ENCODE data around the gene GSE1.

The GSE1 gene

DNA sequence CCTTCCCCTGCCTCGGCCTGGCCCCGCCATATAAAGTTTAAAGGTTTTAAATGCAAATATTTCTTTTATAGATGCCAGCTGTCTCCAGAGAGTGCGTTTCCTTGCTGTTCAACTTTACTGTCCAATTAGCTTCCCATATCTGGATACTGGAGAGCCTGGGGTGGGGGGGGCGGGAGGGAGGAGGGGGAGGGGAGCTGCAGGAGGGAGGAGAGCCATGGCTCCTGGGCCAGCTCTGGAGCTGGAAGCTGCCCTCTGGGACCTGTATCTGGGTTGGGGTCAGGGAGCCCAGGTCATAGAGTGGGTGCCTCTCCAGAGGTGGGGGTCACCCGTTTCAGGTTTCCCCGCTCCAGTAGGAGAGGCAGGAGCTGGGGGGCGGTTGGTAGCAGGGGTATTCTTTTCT lies 6.2 kb upstream of the GSE1 start:
- no peak for DNase-seq (ENCODE audit: low spot score)

DNA sequence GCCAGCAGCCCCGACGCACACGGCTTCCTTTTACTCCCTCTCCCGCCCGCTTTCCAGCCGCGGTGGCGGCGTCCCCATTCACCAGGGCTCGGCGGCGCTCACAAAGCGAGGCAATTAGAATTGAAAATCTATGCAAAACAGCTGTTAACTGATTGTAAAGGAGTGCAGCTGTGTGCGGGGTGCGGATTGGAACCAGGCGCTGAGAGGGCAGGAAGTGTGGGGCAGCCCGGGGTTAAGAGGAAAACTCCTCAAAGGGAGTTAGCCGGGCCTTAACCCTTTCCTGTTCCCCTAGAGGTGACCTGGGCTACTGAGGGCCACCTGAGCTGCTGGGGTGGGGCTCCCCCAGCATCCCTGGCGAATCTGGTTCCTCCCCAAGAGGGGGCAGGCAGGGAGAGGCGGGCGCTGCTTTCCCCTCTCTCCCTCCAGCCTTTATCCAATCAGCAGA lies 5.8 kb upstream of the GSE1 start:
- DNase-seq (ENCODE audit: low spot score) = no peak

DNA sequence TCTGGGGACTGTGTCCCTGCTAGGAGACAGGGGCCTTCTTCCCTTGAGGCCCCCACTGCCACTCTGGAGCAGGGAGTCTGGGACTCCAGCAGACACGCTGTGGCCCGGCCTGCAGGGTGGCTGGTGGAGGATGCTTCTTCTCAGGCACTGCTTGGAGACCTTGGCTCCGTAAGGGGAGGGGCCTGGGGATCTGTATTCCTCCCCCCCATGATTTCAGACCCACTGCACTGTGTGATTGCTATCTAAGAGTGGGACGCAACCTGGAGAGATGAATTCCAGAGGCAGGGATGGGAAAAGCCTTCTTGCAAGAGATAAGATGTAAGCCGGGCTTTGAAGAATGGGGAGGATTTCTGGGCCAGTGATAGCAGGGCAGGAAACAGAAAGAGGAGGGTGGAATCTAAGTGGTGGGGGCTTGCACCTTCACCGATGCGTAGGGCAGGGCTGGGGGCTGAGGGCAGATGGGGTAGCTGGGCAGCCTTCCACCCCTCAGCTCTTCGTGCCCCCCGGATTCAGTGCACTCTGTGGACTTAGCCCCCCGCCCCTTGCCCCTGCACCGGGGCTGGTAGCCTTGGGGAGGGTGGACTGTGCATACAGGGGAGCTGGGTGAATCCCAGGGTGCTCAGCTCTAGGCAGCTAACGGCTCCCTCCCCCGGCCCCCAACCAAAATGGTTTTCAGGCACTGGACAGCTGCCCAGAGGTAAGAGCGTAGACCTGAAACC lies 5.2 kb upstream of the GSE1 start:
- no peak for DNase-seq (ENCODE audit: low spot score)

DNA sequence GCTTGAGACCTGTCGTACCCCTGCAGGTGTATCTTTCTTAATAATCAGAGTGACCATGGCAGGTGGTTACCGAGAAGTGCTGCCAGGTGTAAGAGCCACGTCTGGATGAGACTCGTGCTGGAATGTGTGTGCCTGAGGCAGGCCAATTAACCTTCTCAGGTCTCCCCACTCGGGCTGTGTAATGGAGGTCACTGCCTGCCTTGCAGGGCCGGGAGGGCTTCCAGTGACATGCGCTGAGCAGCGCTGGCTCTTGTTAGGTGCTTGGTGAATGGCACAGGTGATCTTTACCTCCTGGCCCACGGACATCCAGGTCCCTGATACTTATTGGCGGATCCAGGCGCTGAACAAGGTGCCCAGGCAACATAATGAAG lies 4.6 kb upstream of the GSE1 start:
- no peak for DNase-seq (ENCODE audit: low spot score)

DNA sequence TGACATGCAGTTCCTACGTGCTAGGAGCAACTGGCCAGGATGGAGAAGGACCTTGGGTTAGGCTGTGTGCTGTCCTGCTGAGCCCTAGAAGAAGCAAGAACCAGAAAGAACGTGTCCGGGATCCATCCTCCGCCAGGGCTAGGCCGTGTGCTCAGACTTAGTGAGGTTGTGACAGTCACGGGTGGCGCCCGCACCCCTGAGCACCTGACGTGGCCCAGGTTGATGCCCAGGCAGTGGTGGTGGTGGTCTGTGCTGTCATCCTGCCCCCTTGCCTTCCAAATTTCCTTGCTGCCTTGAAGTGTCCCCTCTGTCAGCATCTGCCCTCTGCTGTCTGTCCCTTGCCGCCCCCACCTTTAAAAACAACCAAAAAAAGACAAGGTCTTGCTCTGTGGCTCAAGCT lies 4.2 kb upstream of the GSE1 start:
- DNase-seq (ENCODE audit: low spot score) = no peak

DNA sequence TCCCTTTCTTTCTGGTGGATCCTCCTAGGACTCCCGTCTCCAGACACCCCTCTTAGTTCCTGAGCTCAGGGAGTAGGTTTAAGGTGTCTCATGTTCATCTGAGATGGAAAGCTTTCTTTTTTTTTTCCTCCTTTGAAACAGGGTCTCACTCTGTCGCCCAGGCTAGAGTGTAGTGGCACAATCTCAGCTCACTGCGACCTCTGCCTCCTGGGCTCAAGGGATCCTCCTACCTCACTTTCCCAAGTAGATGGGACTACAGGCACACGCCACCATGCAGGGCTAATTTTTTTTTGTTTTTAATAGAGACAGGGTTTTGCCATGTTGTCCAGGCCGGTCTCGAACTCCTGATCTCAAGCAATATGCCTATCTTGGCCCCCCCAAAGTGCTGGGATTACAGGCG lies 3.6 kb upstream of the GSE1 start:
- DNase-seq (ENCODE audit: low spot score) = no peak

DNA sequence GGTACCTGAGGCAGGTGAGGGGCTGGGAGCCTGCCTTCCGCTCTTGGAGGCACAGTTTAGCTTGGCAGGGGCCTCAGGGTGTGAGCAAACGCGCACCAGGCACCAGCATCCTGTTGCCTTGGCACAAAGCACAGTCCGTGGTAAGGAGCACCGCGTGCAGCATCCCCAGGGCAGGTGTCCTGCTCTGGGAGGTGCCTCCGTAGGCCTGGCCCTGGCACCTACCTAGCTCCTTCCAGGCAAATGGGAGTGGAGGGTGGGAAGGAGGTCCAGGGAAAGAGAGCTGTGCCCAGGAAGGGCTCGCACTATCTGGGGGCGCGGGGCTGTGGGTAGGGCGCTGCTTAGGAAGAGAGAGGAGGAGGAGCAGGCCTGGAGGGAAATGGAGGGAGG lies 3.1 kb upstream of the GSE1 start:
- DNase-seq (ENCODE audit: low spot score) = no peak

DNA sequence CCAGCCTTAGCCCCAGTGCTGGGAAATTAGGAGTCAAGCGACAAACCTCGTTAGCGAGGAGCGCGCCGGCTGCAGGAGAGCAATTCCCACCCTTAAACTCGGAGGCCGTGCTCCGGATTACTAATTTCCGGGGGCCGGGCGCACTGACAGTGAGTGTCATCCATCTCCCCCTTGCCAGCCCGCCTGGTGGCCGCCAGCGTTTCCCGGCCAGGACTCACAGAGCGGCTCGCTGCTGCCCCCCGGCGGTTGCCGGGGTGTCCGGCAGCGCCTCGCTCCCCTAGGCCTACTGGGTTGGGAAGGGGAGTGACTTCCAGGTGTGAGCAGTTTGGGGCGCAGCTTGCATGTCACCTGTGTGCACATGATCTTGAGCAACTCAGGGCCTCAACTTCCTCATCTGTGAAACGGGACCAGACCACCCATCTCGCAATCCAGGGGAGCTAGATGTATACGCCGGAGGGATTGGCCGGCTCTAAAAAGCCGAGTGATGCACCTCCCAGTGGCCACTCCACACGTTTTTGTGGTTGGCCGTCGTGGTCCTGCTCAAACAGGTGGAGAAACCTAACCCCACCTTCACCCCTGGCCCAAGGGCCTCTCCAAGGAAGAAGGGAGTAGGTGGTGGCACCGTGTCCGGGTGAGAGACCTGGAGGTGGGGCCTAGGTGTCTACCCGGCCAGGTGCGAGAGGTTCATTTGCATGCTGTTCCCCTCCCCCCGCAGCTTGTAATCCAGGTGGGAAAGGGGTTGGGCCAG lies 2.5 kb upstream of the GSE1 start:
- DNase-seq (ENCODE audit: low spot score) = peak; percentile 75

DNA sequence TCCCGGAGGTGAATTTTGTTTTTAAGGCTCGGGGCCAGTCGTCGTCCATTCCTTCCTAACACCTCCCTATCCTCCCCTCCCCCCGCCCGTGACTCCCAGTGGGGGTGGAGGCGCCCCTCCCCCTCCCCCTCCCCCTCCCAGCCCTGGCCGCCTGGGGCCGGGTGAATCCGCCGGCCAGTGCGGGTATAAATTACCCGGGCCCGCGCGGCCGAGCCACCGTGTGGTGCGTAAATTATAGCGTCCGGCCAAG lies 2.0 kb upstream of the GSE1 start:
- no peak for DNase-seq (ENCODE audit: low spot score)

DNA sequence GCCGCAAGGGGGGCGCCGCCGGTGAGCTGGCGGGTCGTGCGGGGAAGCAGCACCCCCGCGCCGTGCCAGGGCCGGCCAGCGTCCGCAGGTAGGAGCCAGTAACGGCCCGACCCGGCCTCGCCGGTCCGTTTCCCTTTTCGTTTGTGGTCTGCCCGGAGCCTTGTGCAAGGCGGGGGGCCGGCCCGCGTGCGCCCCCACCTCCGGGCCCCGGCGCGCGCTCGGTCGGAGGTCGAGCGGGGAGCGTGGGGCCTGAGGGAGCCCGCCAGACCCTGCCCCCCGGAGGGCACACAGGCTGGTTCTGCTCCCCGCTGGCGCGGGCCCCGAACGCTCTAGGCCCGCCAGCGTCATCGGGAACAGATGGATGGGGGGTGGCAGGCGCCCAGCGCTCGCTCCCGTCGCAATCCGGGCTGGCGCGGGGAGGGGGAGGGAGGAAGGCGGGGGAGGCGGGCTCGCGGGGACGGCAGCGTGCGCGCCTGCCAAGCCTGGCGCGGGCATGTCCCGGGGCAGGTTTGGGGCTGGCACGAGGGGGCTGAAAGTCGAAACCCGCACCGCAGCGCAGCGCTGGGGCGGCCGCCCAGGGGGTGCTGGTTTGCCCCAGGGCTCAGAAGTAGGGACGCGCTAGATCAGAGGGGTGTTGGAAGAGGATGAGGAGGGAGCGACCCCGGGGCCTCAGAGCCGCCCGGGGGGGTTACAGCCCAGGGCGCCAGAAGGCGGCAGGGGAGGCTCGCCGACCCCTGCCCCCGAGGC lies 1.5 kb upstream of the GSE1 start:
- DNase-seq (ENCODE audit: low spot score) = peak; percentile 68

DNA sequence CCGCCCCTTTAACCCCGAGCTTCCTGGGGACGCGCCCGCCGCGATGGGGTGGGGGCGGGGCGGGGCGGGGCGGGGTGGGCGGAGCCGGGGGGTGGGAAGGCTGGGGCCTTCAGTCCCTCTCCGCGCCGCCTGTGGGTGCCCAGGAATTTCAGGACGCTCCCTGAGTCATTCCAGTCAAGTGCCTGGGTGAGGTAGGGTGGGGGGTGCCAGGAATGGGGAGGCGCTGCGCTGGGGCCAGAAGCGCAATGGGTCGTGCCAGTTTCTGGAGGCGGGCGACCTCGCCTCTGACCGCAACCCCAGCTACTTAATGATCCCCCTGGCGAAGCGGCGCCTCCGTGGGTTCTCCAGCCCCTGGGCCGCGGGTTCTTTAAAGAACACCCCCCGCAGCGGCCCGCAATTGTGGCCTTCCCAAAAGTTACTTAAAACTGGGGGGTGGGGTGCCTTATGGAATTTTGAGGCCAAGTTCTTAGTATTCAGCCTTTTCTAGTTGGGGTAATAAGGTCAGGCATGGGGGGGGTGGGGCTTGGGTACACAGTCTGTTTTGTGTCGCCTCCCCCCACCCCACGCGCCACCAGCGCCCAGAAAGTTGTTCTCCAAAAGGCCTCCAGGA lies 826 bp upstream of the GSE1 start:
- DNase-seq (ENCODE audit: low spot score) = peak; percentile 61

DNA sequence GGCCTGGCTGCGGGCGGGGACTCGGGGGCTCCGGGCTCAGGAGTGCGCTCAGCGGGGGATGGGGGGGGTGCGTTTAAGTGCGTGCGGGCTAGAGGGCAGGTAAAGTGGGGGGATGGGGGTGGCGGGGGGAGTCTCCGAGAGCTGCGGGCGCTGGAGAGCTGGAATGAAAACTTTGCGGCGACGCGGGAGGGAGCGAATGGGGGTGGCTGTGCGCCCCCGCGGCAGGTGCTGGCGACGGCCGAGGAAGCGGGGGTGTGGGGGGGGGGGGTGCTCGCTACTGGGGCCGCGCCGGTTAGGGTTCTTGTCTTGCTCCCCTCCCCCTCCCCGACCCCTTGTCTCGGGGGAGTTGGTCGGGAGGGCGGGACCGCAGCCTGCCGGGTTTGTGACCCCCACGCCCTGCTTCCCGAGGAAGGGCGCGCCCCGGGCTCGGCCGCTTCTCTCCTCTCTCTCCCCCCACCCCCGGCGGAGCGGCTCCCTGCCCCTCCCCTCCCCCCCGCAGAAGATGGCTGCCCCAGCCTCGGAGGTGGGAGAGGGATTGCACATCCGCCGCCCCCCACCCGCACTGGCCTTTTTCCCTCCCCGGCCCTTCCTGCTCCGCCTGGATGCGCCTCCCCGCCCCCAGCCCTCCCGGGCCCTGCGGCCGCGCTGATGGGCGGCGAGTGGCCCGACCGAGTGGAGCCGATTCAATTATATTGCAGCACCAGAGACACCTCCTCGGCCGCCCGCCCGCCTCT lies 649 bp downstream of the GSE1 start:
- peak; percentile 65 for DNase-seq (ENCODE audit: low spot score)

DNA sequence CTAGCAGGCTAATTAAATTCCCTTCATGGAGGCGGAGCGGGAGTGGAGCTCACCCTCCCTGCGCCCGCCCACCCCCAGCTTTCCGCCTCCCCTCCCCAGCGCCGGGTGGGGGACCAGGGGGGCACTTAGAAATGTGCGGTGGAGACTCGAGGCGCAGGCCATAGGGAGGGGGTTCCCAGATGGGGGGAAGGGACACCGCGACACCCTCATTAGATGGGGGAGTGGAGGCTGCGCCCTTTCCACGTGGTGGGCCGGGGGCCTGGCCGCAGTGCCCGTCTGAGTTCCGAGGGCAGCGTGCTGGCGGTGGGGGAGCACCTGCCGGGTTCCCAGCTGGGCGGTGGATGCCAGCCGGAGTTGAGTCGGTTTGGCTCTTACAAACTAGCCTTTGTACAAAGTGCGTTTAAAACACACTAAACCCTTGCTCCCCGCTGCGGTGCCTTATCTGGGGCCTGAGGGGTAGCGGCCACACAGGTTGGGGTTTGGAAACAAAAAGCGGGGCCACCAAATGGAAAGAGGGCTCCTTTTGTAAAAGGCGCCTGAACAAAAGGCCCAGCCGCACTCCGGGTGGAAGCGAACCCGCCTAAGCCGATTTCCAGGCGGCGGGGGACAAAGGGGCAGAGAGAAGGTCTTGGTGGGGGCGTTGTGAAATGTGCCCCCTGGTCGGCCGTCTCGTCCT lies 1.4 kb downstream of the GSE1 start:
- DNase-seq (ENCODE audit: low spot score) = no peak

DNA sequence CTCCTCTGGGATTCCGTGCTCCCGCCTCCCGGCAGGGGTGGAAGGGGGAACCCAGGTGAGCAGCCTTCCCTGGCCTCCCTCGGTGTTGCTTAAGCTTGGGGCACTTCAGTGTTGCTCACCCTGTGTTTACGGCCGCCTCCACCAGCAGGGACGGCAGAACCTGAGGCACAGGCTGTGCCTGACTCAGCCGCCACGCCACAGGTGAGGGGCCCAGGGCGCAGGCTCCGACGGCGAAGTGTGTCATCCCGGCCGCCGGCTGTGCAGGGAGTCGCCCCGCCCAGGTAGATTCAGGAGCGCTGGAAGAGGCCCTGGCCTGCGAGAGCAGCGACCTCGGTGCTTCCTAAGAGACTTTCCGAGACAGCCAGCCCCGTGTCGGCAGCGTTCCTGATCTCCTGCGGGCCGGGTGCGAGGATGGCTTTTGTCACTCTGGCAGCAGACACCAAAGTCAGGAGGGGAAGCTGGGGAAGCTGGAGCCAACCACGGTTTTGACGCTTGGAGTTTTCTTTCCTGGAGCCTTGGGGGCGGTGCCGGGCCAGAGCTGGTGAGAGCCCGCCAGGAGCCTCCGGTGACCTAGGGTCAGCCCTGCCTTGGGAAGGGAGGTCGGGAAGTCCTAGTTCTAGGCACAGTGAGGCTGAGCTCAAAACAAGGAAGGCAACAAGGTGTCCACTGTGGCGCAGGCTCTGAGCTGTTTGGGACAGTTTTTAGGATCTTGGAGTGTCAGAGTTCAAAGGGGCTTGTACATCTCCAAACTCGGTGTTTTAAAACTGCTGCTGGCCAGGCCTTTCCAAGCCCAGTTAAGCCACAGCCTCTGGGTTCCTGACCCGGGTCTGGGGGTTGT lies 2.1 kb downstream of the GSE1 start:
- DNase-seq (ENCODE audit: low spot score) = peak; percentile 60

DNA sequence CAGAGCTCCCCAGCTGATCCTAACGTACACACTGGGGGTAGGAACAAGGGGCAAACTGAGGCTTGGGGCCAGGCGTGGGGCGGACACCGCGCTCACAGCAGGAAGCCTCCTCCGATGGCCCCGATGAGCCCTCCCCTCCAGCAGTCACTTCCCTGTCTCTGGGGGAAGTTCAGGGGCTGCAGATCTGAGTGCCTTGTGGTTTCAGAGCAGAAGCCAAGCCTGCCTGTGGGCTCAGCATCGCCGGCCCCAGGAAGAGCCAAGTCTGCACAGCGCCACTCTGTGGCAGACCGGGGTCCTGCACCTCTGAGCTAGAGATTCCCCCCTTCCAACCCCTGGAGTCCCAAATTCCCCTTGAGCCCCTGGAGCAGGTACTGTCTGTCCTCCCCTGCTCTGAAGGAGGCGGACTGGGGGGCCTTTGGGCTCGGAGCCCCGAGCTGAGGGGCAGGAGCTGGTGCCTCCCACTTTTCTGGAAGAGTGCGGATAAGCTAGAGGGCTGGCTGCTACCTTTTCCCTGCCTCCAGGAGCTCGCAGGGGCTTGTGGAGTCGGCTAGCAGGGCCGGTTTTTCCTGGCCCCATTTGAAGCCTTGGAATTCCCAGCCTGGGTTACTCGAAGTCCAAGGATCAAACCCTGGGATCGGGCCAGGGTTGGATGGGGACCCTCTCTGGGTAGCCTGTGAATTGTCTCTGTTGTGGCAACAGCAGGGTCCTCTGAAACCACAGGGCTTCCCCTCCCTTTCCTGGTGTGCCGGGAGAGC lies 2.9 kb downstream of the GSE1 start:
- DNase-seq (ENCODE audit: low spot score) = peak; percentile 93

DNA sequence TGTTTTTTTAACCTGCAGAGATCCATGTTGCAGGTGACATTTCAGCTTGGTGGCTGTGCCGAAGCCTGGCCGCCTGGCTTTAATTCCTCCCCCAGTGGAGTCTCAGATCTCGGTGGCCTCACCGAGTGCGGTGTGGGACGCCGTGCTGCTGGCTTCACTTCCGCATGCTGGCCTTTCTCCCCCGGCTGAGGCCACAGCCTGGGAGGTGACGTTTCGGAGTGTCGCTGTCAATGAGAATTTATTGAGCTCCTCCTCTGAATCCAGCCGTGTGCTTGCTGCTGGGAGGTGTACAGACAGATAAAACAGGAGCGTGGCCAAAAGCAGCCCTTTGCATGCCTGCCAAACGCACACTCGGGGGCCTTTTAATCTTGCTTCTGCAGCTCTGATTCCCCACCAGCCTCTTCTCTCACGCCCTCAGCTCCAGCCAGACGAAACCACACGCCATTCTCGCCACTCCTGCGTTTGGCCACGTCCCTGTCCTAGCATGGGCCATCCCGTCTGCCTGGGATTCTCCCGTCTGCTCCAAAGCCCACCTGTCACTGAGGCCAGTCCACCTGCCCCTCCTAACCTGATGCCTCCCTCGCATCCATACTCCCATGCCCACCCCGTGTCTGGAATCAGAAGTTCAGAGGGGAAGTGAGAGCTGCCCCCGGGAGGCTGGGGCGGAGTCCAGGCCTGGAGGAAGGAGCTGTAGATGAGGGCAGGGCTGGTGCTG lies 3.6 kb downstream of the GSE1 start:
- no peak for DNase-seq (ENCODE audit: low spot score)

DNA sequence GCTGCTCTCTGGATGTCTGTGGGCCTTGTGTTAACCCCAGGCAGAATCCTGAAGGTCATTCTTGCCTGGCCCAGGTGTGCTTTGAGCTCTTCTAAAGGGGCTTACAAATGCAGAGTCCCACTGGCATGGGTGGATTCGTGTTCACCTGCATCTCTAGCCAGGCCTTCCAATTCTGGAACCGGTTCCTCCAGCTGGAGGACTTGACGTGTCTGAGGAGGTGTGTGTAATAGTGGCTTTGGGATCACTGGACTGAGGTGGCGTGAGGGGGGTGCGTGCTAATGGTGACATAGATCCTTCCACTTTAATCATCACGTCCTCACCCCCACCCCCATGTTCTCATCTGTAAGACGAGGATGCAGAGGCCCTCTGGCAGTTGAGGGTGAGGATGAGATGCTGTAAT lies 4.8 kb downstream of the GSE1 start:
- no peak for DNase-seq (ENCODE audit: low spot score)

DNA sequence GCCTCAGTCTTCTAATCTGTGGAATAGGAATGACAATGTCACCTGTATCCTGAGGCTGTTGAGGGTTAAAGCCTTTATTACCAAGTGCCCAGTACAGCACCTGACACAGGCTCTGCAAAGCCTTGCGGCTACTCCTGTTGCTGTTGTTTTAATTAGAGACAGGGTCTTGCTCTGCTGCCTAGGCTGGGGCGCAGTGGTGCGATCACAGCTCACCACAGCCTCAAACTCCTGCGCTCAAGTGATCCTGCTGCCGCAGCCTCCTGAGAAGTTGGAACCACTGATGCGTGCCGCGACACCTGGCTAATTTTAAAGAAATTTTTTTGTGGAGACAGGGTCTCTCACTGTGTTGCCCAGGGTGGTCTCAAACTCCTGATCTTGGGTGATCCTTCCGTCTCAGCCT lies 5.4 kb downstream of the GSE1 start:
- DNase-seq (ENCODE audit: low spot score) = no peak

DNA sequence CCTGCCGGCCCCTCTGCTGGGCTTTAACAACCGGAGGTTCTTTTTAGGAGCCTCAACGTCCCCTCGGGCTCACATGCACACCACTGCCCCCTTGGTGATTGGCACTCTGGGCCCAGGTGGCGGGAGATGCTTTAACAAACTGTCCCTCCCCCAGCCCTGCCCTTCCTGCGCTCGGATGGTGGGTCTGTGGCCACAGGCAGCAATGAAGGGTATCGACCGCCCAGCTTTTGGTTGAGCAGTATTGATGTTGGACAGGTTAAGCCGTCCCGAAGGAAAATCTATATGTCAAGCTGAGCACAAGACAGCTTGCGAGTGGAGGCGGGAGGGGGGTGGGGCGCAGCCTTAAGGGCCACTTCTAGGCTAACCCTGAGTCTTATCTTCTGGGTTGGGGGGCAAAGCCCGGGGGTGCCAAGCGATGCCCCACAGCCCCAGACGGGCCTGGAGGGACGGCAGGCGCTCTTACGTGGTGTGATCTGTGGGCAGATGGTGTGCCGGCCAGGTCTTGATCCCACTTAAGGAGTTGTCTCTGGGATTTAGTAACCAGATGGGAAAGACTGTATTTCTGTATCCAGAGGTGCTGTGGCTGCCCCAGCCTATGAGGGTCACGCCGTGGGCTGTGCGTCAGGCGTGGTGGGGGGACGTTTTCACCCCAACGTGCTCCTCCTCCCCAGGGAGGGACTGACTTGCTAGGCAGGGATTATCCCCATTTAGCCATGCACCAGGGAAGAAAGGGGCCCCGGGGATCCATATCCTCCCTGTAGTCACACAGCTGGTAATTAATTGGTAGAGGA lies 6.2 kb downstream of the GSE1 start:
- no peak for DNase-seq (ENCODE audit: low spot score)
